Nephron progenitor cell (in vitro differentiated cells): ENCODE results near the gene CLTA.
A peak's percentile ranks its signal among the peaks of the same experiment; 100 is the strongest.

Source experiments
- DNase-seq: peaks from one replicate; pipeline ENCODE4 v3.0.0; 2021
- H3K27ac Mint-ChIP-seq: 2 replicates; pipeline ENCODE4 v1.8.0; 2021; ENCODE audit warnings: mild to moderate bottlenecking, moderate library complexity, mixed read lengths
- H3K27me3 Mint-ChIP-seq: 2 replicates; pipeline ENCODE4 v1.8.0; 2021; ENCODE audit warnings: mild to moderate bottlenecking, low read depth, mixed read lengths; ENCODE audit not compliant: poor library complexity
- H3K36me3 Mint-ChIP-seq: 2 replicates; pipeline ENCODE4 v1.8.0; 2021; ENCODE audit warnings: low read depth, mixed read lengths
- H3K4me1 Mint-ChIP-seq: 2 replicates; pipeline ENCODE4 v1.8.0; 2021; ENCODE audit warnings: mixed read lengths
- H3K4me3 Mint-ChIP-seq: 2 replicates; pipeline ENCODE4 v1.8.0; 2021; ENCODE audit warnings: mild to moderate bottlenecking, moderate library complexity, mixed read lengths
- H3K9me3 Mint-ChIP-seq: 2 replicates; pipeline ENCODE4 v1.8.0; 2021; ENCODE audit warnings: mild to moderate bottlenecking, moderate library complexity, mixed read lengths
- CTCF ChIP-seq: fragments of 200-600 bp; sonication (generic); IDR thresholded peaks from 2 replicates; pipeline ENCODE4 v1.5.0; 2021; ENCODE audit warnings: antibody characterized with exemption

CLTA gene

GRCh38 chr9:36189976-36190375 lies 745 bp upstream of the CLTA start:
- H3K9me3 Mint-ChIP-seq: no peaks in the 10 kb centered on the region
- H3K36me3 Mint-ChIP-seq: peaks cover 14% of the 10 kb centered on the region
- peak overlapping the region; percentile 92 for H3K4me3 Mint-ChIP-seq
- no peak for TF ChIP-seq CTCF
- peaks cover 56% of the 10 kb centered on the region for H3K4me1 Mint-ChIP-seq
- peak overlapping the region; percentile 87 for H3K27ac Mint-ChIP-seq
- peaks cover 8% of the 10 kb centered on the region for H3K27me3 Mint-ChIP-seq
- DNase-seq: no peak

GRCh38 chr9:36191290-36191645 lies 547 bp downstream of the CLTA start:
- H3K4me1 Mint-ChIP-seq: peaks cover 63% of the 10 kb centered on the region
- peak overlapping the region; percentile 92 for H3K4me3 Mint-ChIP-seq
- peak; percentile 46 for DNase-seq
- H3K9me3 Mint-ChIP-seq: no peaks in the 10 kb centered on the region
- H3K27me3 Mint-ChIP-seq: peaks cover 8% of the 10 kb centered on the region
- peak overlapping the region; percentile 90 for H3K27ac Mint-ChIP-seq
- TF ChIP-seq CTCF: no peak
- peaks cover 21% of the 10 kb centered on the region for H3K36me3 Mint-ChIP-seq

- H3K4me3 Mint-ChIP-seq: peak overlapping the region; percentile 92
- no peaks in the 10 kb centered on the region for H3K9me3 Mint-ChIP-seq
- peaks cover 66% of the 10 kb centered on the region for H3K4me1 Mint-ChIP-seq
- peak overlapping the region; percentile 90 for H3K27ac Mint-ChIP-seq
- peak; percentile 33 for DNase-seq
- peaks cover 24% of the 10 kb centered on the region for H3K36me3 Mint-ChIP-seq
- H3K27me3 Mint-ChIP-seq: peaks cover 7% of the 10 kb centered on the region
- TF ChIP-seq CTCF: no peak
Measured at GRCh38 chr9:36191686-36192085, 965 bp downstream of the CLTA start.

GRCh38 chr9:36192196-36192595 lies 1.5 kb downstream of the CLTA start:
- Mint-ChIP-seq H3K4me3 (peak overlapping the region; percentile 92), H3K27ac (peak overlapping the region; percentile 90), H3K36me3 (peaks cover 26% of the 10 kb centered on the region), H3K27me3 (peaks cover 6% of the 10 kb centered on the region), H3K4me1 (peaks cover 71% of the 10 kb centered on the region), H3K9me3 (no peaks in the 10 kb centered on the region)
- DNase-seq: peak; percentile 58
- no peak for TF ChIP-seq CTCF

GRCh38 chr9:36193023-36193422 lies 2.3 kb downstream of the CLTA start:
- Mint-ChIP-seq H3K4me3 (peak overlapping the region; percentile 92), H3K27ac (peak overlapping the region; percentile 90), H3K27me3 (peaks cover 6% of the 10 kb centered on the region), H3K36me3 (peaks cover 32% of the 10 kb centered on the region), H3K9me3 (no peaks in the 10 kb centered on the region), H3K4me1 (peaks cover 76% of the 10 kb centered on the region)
- DNase-seq: no peak
- TF ChIP-seq CTCF: no peak

GRCh38 chr9:36194326-36195000 lies 3.7 kb downstream of the CLTA start:
- TF ChIP-seq CTCF: no peak
- Mint-ChIP-seq H3K4me1 (peaks cover 65% of the 10 kb centered on the region), H3K27ac (peak overlapping the region; percentile 90), H3K36me3 (peaks cover 40% of the 10 kb centered on the region), H3K27me3 (peaks cover 2% of the 10 kb centered on the region), H3K4me3 (peak overlapping the region; percentile 92), H3K9me3 (no peaks in the 10 kb centered on the region)
- no peak for DNase-seq
